Mesothelial cell of epicardium (in vitro differentiated cells): ENCODE results near the gene TRAPPC12. TPM values are rescaled to one million over a fixed set of nuclear protein-coding genes. Genes with fewer than 3 reads are reported as not detected.
A peak's percentile ranks its signal among the peaks of the same experiment; 100 is the strongest.

Source experiments
- DNase-seq, 2 experiments: peaks; one replicate each; pipeline ENCODE4 v3.0.0; 2021; ENCODE audit warnings: low spot score in 2 of 2; ENCODE audit not compliant: unreplicated experiment in 2 of 2
- H3K27ac Mint-ChIP-seq: 2 replicates; pipeline ENCODE4 v1.8.0; 2021; ENCODE audit warnings: mixed read lengths
- H3K27me3 Mint-ChIP-seq: 2 replicates; pipeline ENCODE4 v1.8.0; 2021; ENCODE audit warnings: low read depth, mixed read lengths
- H3K36me3 Mint-ChIP-seq: 2 replicates; pipeline ENCODE4 v1.8.0; 2021; ENCODE audit warnings: mixed read lengths
- H3K4me1 Mint-ChIP-seq: 2 replicates; pipeline ENCODE4 v1.8.0; 2021; ENCODE audit warnings: mixed read lengths
- H3K4me3 Mint-ChIP-seq: 2 replicates; pipeline ENCODE4 v1.8.0; 2021; ENCODE audit warnings: mild to moderate bottlenecking, moderate library complexity, mixed read lengths
- H3K9me3 Mint-ChIP-seq: 2 replicates; pipeline ENCODE4 v1.8.0; 2021; ENCODE audit warnings: mixed read lengths
- CTCF ChIP-seq: fragments of 200-600 bp; sonication (generic); IDR thresholded peaks from one replicate; pipeline ENCODE4 v1.5.0; 2021; ENCODE audit warnings: antibody characterized with exemption; ENCODE audit not compliant: unreplicated experiment
- total RNA-seq: library from RNA; stranded (reverse); gene quantifications from 3 replicates; pipeline ENCODE4 v1.2.1, GENCODE V29; 2021

Gene TRAPPC12
- total RNA-seq, 1 donor from 2014 or later, result 134 TPM

DNA sequence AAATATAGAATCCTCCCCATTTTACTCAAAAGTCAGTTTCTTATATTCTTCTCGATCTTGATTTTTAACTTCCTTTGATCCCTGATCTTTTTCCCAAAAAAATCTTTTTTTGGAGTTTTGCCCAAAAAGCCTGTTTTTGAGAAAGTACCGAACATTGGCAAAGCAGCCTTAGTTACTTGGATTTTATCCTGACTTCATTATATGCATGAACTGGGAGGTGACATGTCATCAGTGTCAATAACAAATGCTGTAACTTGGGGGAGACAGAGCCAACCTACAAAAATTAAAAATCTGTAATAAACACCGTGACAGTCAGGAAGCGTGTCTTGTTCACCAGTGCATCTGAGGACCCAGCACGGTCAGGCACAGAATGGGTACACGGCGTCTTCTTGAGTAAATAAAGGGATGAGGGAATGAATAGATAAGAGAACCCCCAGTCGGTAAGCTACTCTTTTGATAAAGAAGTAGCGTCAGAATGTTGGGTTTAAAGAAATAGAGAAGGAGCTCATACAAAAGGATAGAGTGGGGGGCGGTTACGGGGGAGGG is 24.9 kb downstream of the TRAPPC12 start:
- H3K4me3 Mint-ChIP-seq, result no peak overlapping the region
- H3K9me3 Mint-ChIP-seq, result no peaks in the 10 kb centered on the region
- DNase-seq, result no peak
- no peaks in the 10 kb centered on the region for H3K27me3 Mint-ChIP-seq
- H3K4me1 Mint-ChIP-seq, result no peaks in the 10 kb centered on the region
- H3K36me3 Mint-ChIP-seq, result peaks cover 34% of the 10 kb centered on the region
- H3K27ac Mint-ChIP-seq, result no peak overlapping the region
- no peak for TF ChIP-seq CTCF

DNA sequence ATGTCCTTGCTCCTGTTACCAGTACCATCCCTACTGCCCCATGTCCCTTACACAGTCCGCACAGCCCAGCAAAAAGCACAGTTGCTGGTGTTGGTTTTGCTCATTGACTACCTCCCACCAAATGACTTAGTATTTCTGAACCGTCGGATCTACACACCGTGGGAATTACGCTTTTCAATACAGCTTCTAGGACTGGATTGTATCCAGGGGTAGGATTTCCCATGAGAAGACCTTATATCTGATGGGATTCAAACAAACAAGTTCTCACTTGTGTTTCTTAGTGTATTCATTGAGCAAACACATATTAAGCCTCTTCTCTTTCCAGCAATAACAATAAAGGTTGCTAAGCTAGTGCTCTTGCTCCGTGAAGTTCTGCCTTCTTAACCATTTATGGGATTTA is 25.8 kb downstream of the TRAPPC12 start:
- Mint-ChIP-seq H3K36me3 (peaks cover 36% of the 10 kb centered on the region), H3K27ac (no peak overlapping the region), H3K4me1 (no peaks in the 10 kb centered on the region), H3K27me3 (no peaks in the 10 kb centered on the region), H3K4me3 (no peak overlapping the region), H3K9me3 (no peaks in the 10 kb centered on the region)
- no peak for TF ChIP-seq CTCF
- no peak for DNase-seq

DNA sequence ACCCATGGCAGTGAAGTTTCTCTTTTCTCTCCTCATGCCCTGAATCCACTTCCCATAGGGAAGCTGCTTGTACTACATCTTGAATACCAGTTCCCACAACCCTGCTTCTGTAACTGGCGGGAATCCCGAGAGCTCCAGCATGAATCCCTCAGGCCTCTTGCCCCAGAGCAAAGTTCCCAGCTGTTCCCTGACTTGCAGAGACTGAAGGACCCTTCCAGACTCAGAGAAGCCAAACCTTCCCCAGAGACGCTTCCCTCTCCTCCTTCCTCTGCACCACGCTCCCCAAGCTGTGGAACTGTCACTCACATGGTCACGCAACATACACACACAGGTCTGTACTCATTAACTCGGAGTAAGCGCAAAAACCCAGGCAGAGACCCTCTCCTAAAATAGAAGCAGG is 26.4 kb downstream of the TRAPPC12 start:
- no peak for TF ChIP-seq CTCF
- no peaks in the 10 kb centered on the region for H3K27me3 Mint-ChIP-seq
- H3K36me3 Mint-ChIP-seq, result peaks cover 35% of the 10 kb centered on the region
- peak overlapping the region; percentile 56 for H3K27ac Mint-ChIP-seq
- H3K4me3 Mint-ChIP-seq, result no peak overlapping the region
- no peaks in the 10 kb centered on the region for H3K4me1 Mint-ChIP-seq
- no peak for DNase-seq
- no peaks in the 10 kb centered on the region for H3K9me3 Mint-ChIP-seq

DNA sequence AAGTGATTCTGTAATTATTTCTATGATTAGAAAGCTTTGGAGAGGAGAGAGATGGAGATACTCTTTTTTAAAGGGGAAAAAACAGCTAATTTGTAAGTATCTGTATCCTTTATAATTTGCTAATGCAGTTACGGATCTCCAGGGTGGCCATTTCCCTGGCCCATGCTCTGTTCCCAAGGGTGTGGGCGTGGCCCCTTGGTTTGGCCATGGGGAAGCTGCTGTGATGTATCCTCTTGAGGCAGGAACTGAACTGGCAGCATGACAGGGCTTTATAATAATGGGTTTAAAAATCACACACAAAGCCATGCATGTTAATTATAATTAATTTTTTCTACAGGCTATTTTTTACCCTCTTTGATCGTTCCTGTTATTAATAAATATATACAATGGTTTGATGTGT is 27.0 kb downstream of the TRAPPC12 start:
- Mint-ChIP-seq H3K4me1 (no peaks in the 10 kb centered on the region), H3K36me3 (peaks cover 37% of the 10 kb centered on the region), H3K27ac (no peak overlapping the region), H3K9me3 (no peaks in the 10 kb centered on the region), H3K27me3 (no peaks in the 10 kb centered on the region), H3K4me3 (no peak overlapping the region)
- TF ChIP-seq CTCF, result no peak
- DNase-seq, result no peak

GRCh38 chr2:3408781-3409180 is 29.3 kb downstream of the TRAPPC12 start:
- H3K4me3 Mint-ChIP-seq, result no peak overlapping the region
- no peaks in the 10 kb centered on the region for H3K9me3 Mint-ChIP-seq
- no peak for DNase-seq
- H3K27ac Mint-ChIP-seq, result no peak overlapping the region
- H3K4me1 Mint-ChIP-seq, result no peaks in the 10 kb centered on the region
- H3K36me3 Mint-ChIP-seq, result peaks cover 28% of the 10 kb centered on the region
- no peak for TF ChIP-seq CTCF
- H3K27me3 Mint-ChIP-seq, result no peaks in the 10 kb centered on the region

GRCh38 chr2:3409627-3410170 is 30.2 kb downstream of the TRAPPC12 start:
- TF ChIP-seq CTCF, result no peak
- Mint-ChIP-seq H3K4me1 (no peaks in the 10 kb centered on the region), H3K36me3 (peaks cover 23% of the 10 kb centered on the region), H3K4me3 (no peak overlapping the region), H3K9me3 (no peaks in the 10 kb centered on the region), H3K27ac (no peak overlapping the region), H3K27me3 (no peaks in the 10 kb centered on the region)
- no peak for DNase-seq
